GM10266 (cell line): Measurements from ENCODE around the gene LGI4.

Source experiments
- DNase-seq: peaks from one replicate; pipeline ENCODE4 v3.0.0; 2012; ENCODE audit errors: extremely low spot score
- TF ChIP-seq, protein P1 (sequence below): IDR thresholded peaks from 2 replicates; pipeline ENCODE4 v1.5.1; 2012; ENCODE audit warnings: mild to moderate bottlenecking, low read depth; ENCODE audit not compliant: control insufficient read depth, insufficient read depth; ENCODE audit errors: missing control alignments

LGI4 gene

DNA sequence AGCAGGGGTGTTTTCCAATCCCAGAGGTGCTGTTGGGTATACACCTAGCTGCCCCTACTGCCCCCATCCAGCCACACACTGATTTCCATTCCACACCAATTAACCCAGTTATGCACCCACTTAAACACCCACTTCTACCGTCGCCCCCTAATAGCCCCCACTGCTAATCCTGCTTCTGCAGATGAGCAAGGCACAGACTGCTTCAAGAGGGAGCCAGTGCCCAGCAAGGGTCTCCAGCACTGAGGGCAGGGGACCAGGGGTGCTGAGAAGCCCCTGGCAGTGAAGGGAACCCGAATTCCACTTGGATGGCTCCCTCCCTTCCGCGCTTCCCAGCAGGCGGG is 9.4 kb upstream of the LGI4 start:
- DNase-seq = no peak

GRCh38 chr19:35143818-35144217 is 9.0 kb upstream of the LGI4 start:
- no peak for DNase-seq
- TF ChIP-seq, protein P1, sequence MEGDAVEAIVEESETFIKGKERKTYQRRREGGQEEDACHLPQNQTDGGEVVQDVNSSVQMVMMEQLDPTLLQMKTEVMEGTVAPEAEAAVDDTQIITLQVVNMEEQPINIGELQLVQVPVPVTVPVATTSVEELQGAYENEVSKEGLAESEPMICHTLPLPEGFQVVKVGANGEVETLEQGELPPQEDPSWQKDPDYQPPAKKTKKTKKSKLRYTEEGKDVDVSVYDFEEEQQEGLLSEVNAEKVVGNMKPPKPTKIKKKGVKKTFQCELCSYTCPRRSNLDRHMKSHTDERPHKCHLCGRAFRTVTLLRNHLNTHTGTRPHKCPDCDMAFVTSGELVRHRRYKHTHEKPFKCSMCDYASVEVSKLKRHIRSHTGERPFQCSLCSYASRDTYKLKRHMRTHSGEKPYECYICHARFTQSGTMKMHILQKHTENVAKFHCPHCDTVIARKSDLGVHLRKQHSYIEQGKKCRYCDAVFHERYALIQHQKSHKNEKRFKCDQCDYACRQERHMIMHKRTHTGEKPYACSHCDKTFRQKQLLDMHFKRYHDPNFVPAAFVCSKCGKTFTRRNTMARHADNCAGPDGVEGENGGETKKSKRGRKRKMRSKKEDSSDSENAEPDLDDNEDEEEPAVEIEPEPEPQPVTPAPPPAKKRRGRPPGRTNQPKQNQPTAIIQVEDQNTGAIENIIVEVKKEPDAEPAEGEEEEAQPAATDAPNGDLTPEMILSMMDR = no peak

More for the DNA sequence above, 9.4 kb upstream of the LGI4 start:
- TF ChIP-seq, protein P1 = no peak

GRCh38 chr19:35143231-35143715 is 8.4 kb upstream of the LGI4 start, which contains the start of gene FXYD7:
Gene FXYD7 (plus strand): TSS chr19:35143255. CDS start chr19:35143334, 79 bp downstream.
- DNase-seq = no peak
- TF ChIP-seq, protein P1 = no peak

DNA sequence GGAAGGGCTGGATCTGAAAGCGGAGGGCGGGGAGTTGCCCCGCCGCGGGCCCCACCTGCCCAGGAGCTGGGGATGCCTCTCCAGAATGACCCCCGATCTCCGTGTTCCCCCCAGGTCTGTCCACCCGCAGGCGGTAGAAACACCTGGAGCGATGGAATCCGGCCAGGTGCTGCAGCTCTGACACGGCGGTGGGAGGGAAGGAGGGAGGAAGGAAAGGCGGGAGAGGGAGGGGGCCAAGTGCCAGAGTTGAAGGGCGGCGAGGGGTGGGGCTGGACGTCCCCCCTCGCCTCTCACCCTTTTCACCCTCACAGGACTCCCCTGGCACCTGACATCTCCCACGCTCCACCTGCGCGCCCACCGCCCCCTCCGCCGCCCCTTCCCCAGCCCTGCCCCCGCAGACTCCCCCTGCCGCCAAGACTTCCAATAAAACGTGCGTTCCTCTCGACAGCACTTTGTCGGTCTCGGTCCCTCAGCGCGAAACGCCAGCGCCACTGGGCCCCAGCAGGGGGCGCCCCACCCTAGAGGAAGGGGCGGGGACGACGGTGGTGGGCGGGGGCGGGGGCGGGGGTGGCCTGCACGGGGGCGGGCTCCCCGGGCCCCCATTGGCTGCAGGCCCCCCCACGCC is 7.9 kb upstream of the LGI4 start:
- peak; percentile 80 for DNase-seq
- TF ChIP-seq, protein P1 = peak; percentile 61

GRCh38 chr19:35141837-35142605 is 7.2 kb upstream of the LGI4 start:
- DNase-seq = no peak
- TF ChIP-seq, protein P1 = no peak

- TF ChIP-seq, protein P1 = peak; percentile 63
- peak; percentile 100 for DNase-seq
These were observed 6.3 kb upstream of the LGI4 start for GRCh38 chr19:35140962-35141836.
